PFSK-1 (cell line): Measurements from ENCODE around the gene KRT10.

Experiments used
- POLR2AphosphoS5 ChIP-seq: IDR thresholded peaks from 2 replicates; pipeline ENCODE4 v1.6.1; 2012; ENCODE audit warnings: low read depth, mild to moderate bottlenecking, control low read depth, low read length, moderate library complexity
- REST ChIP-seq, 2 experiments: IDR thresholded peaks; 2 replicates each; pipeline versions ENCODE4 v1.6.1 to v1.8.0; 2011 to 2012; ENCODE audit warnings: low read depth in 2 of 2, low read length in 2 of 2, control low read depth in 1 of 2, inconsistent platforms in 1 of 2, mild to moderate bottlenecking in 1 of 2, moderate library complexity in 1 of 2; ENCODE audit not compliant: insufficient read depth in 1 of 2

GRCh38 chr17:40821536-40821935, 878 bp downstream of the KRT10 start:
- TF ChIP-seq REST (IDR thresholded peaks at IDR 0.05; ENCODE audit: insufficient read depth in 1 of 2, low read depth in 2 of 2, low read length in 2 of 2): no peak
- no peak for TF ChIP-seq POLR2AphosphoS5
